ENCODE data around the gene SF3B6.

SF3B6 gene

DNA sequence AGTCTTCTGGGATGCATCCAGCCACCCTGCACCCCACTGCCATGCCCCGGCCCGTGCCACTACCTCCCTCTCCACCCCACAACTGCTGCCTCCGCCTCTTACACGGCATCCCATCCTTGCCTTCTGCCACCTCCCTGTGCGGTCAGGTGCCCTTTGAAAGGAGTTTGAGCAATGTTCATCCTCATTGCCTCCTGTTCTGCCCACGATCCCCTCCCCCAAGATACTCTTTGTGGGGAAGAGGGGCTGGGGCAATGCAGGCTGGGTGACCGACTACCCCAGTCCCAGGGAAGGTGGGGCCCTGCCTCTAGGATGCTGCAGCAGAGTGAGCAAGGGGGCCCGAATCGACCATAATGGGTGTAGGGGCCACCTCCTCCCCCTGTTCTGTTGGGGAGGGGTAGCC lies 57.9 kb downstream of the SF3B6 start:
- DNase-seq (ENCODE audit: low read depth) = no peak

- DNase-seq (ENCODE audit: low read depth) = no peak
Measured at GRCh38 chr2:24017711-24018110, 58.4 kb downstream of the SF3B6 start.

All from activated T-cell treated with anti-CD3 and anti-CD28 coated beads for 48 hours (primary cell).